Uterus (tissue), 4 donors: Measurements from ENCODE around the gene EFHD1. TPM values are rescaled to one million over a fixed set of nuclear protein-coding genes. Genes with fewer than 3 reads are reported as not detected.

Experiments
- DNase-seq, 2 donors: peaks; one replicate each; pipeline ENCODE4 v3.0.0-alpha.2; 2019 to 2020
- H3K27ac ChIP-seq, 2 donors: fragments of 200-600 bp; sonication (generic); 1 replicate in 1 of 2; 2 replicates in 1 of 2; pipeline ENCODE4 v1.5.1; 2016 to 2018
- H3K27me3 ChIP-seq, 2 donors: fragments of 200-600 bp; sonication (generic); one replicate each; pipeline ENCODE4 v1.5.1; 2018 to 2019; ENCODE audit warnings: control low read depth in 1 of 2
- H3K36me3 ChIP-seq, 2 donors: fragments of 200-600 bp; sonication (generic); one replicate each; pipeline ENCODE4 v1.5.1; 2019; ENCODE audit warnings: control low read depth in 1 of 2
- H3K4me1 ChIP-seq, 2 donors: fragments of 200-600 bp; sonication (generic); one replicate each; pipeline ENCODE4 v1.5.1; 2018 to 2019; ENCODE audit warnings: control low read depth in 1 of 2
- H3K4me3 ChIP-seq, 2 donors: fragments of 200-600 bp; sonication (generic); 1 replicate in 1 of 2; 2 replicates in 1 of 2; pipeline ENCODE4 v1.5.1; 2018 to 2019; ENCODE audit warnings: mild to moderate bottlenecking in 1 of 2
- H3K9me3 ChIP-seq, 2 donors: fragments of 200-600 bp; sonication (generic); one replicate each; pipeline ENCODE4 v1.5.1; 2019; ENCODE audit warnings: control low read depth in 1 of 2
- POLR2A ChIP-seq, 2 donors: fragments of 450-650 bp; IDR thresholded peaks; one replicate each; pipeline ENCODE4 v1.6.1; 2016; ENCODE audit warnings: antibody characterized with exemption in 2 of 2, mild to moderate bottlenecking in 1 of 2, moderate library complexity in 1 of 2
- intact Hi-C: fragments of 100-400 bp; cut with DNase I; formaldehyde crosslinking; loops from one replicate; pipeline ENCODE4 v1.15.1; 2023; ENCODE audit warnings: low total_unique reads
- total RNA-seq, 4 donors: library from RNA; depleted of rRNA in 3 of 4; stranded (reverse); fragments of >200 nt in 3 of 4; gene quantifications; one replicate each; pipeline versions ENCODE4 v1.1.0 to v1.2.4, GENCODE V29; 2014 to 2023
- TF ChIP-seq, protein P1 (sequence below), 4 experiments: fragments of 200-600 bp in 2 of 4; fragments of 450-650 bp in 2 of 4; sonication (generic) in 2 of 4; IDR thresholded peaks; one replicate each; pipeline ENCODE4 v1.5.1; 2016 to 2019; ENCODE audit warnings: antibody characterized with exemption in 4 of 4, mild to moderate bottlenecking in 2 of 4, moderate library complexity in 1 of 4
- donor health status: DM: yes; HTN: yes; CAD: no.

The EFHD1 gene
- total RNA-seq: 100 to 1,000 TPM in 1 of 4 donors, 10 to 100 TPM in 2, 1 to 10 TPM in 1; 8.5 to 102 (median 38.1) TPM

DNA sequence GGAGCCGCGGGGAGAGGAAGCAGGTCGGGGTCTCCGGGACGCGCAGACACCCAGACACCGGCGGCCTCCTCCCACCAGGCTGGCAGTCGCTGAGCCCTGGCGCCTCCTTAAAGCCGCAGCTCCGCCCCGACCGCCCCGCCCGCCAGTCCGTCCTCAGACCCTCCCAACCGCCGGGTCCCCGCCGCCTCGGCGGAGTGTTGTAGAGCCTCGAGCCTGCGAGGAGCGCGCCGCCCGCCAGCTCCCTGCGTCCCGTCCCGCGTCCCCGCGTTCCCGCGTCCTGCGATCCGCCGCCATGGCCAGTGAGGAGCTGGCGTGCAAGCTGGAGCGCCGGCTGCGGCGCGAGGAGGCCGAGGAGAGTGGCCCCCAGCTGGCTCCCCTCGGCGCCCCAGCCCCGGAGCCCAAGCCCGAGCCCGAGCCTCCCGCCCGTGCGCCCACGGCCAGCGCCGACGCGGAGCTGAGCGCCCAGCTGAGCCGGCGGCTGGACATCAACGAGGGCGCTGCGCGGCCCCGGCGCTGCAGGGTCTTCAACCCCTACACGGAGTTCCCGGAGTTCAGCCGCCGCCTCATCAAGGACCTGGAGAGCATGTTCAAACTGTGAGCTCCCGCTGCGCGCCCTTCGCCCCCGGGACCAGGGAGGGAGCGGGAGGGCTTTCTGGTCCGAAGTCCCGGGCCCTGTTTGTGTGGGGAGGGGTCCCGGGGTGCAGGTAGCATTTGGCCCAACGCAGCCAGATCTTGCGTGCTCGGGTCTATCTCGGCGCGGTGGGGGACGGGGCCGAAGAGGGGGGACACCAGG lies at the start of gene EFHD1:
TSS of gene EFHD1 (plus strand) at position 192 of the 793 bp plus-strand sequence. CDS start at position 293, 101 bp downstream.
- H3K27me3 ChIP-seq: no peaks in the 10 kb centered on the region
- peak within 1 kb of the TSS; percentile 70 to 76 for H3K4me3 ChIP-seq
- intact Hi-C loops: no loop called here
- no peaks in the 10 kb centered on the region for H3K36me3 ChIP-seq
- H3K27ac ChIP-seq: peak within 1 kb of the TSS; percentile 87 to 93
- TF ChIP-seq POLR2A (IDR thresholded peaks at IDR 0.05): peak; percentile 34 to 77
- TF ChIP-seq, protein P1, sequence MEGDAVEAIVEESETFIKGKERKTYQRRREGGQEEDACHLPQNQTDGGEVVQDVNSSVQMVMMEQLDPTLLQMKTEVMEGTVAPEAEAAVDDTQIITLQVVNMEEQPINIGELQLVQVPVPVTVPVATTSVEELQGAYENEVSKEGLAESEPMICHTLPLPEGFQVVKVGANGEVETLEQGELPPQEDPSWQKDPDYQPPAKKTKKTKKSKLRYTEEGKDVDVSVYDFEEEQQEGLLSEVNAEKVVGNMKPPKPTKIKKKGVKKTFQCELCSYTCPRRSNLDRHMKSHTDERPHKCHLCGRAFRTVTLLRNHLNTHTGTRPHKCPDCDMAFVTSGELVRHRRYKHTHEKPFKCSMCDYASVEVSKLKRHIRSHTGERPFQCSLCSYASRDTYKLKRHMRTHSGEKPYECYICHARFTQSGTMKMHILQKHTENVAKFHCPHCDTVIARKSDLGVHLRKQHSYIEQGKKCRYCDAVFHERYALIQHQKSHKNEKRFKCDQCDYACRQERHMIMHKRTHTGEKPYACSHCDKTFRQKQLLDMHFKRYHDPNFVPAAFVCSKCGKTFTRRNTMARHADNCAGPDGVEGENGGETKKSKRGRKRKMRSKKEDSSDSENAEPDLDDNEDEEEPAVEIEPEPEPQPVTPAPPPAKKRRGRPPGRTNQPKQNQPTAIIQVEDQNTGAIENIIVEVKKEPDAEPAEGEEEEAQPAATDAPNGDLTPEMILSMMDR (IDR thresholded peaks at IDR 0.05): no peak
- no peaks in the 10 kb centered on the region for H3K9me3 ChIP-seq
- DNase-seq: peak; percentile 86 to 87
- no peaks in the 10 kb centered on the region for H3K4me1 ChIP-seq

- TF ChIP-seq, protein P1 (IDR thresholded peaks at IDR 0.05): no peak
- no peak for TF ChIP-seq POLR2A (IDR thresholded peaks at IDR 0.05)
- Histone ChIP-seq H3K4me1 (no peaks in the 10 kb centered on the region), H3K27me3 (no peaks in the 10 kb centered on the region), H3K27ac (no peak overlapping the region), H3K4me3 (no peak overlapping the region), H3K36me3 (no peaks in the 10 kb centered on the region), H3K9me3 (no peaks in the 10 kb centered on the region)
- intact Hi-C loops: no loop called here
- DNase-seq: no peak
Measured at GRCh38 chr2:232584238-232584637, 49.2 kb upstream of the EFHD1 start.

DNA sequence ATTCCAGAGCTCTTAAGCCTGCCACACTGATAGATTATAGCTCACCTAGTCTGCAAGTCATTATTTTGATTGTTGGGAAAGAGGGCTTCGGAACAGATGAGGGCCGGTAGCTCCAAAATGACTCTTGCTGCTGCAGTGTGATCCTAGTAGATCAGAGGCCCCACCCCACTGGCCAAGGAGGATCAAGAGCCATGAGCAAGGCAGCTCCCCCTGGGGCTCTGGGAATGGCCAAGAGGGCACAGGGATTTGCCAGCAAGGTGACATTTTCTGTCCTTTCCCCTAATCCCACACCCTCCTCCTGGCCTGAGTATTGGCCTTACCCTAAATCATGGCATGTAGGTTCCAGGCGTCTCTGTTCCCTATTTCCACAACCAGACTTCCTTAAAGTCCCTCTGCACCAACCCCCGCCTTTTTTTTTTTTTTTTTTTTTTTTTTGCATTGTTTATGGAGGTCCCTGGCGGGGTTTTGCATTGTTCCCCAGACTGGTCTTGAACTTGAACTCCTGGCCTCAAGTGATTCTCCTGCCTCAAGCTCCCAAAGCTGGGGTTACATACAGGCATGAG lies 46.4 kb upstream of the EFHD1 start:
- no peak for TF ChIP-seq POLR2A (IDR thresholded peaks at IDR 0.05)
- TF ChIP-seq, protein P1 (IDR thresholded peaks at IDR 0.05): no peak
- Histone ChIP-seq H3K4me1 (no peaks in the 10 kb centered on the region), H3K9me3 (no peaks in the 10 kb centered on the region), H3K27ac (no peak overlapping the region), H3K27me3 (no peaks in the 10 kb centered on the region), H3K36me3 (no peaks in the 10 kb centered on the region), H3K4me3 (no peak overlapping the region)
- intact Hi-C loops: no loop called here
- no peak for DNase-seq

DNA sequence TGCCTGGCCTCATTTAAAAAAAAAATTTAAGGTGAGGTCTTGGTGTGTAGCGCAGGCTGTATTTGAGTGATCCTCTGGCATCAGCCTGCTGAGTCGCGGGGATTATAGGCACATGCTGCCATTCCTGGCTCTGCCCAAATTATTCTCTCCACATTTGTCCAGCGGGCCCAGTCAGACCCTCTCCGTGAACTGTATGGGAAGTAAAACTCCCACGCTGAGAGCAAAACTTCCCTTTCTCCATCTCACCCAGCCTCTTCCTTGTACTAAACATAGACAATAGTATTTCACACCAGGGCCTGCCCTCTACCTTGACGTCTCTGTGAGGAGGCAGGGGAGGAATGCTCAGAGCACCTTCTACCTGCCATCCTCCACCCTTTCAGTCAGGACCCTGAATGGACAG lies 45.9 kb upstream of the EFHD1 start:
- intact Hi-C loops: no loop called here
- TF ChIP-seq POLR2A (IDR thresholded peaks at IDR 0.05): no peak
- TF ChIP-seq, protein P1 (IDR thresholded peaks at IDR 0.05): no peak
- H3K27ac ChIP-seq: no peak overlapping the region

GRCh38 chr2:232588031-232588430 lies 45.4 kb upstream of the EFHD1 start:
- DNase-seq: no peak
- Histone ChIP-seq H3K27me3 (no peaks in the 10 kb centered on the region), H3K4me3 (no peak overlapping the region), H3K27ac (no peak overlapping the region), H3K4me1 (no peaks in the 10 kb centered on the region), H3K36me3 (no peaks in the 10 kb centered on the region), H3K9me3 (no peaks in the 10 kb centered on the region)
- no peak for TF ChIP-seq POLR2A (IDR thresholded peaks at IDR 0.05)
- TF ChIP-seq, protein P1 (IDR thresholded peaks at IDR 0.05): no peak
- intact Hi-C loops: no loop called here

More for the DNA sequence above, 45.9 kb upstream of the EFHD1 start:
- H3K4me3 ChIP-seq: no peak overlapping the region
- H3K27me3 ChIP-seq: no peaks in the 10 kb centered on the region
- H3K4me1 ChIP-seq: no peaks in the 10 kb centered on the region
- no peak for DNase-seq
- H3K9me3 ChIP-seq: no peaks in the 10 kb centered on the region
- no peaks in the 10 kb centered on the region for H3K36me3 ChIP-seq
